Amniotic stem cell (primary cell): Measurements from ENCODE around the gene RBM6.
"Not testable (repeated sequence)": the region's sequence is repeated elsewhere in the genome, so short reads cannot be mapped to it uniquely, and the experiment has no call there.

Experiments
- DNase-seq: peaks from one replicate; lab custom pipeline; 2025; lab: John Stamatoyannopoulos, UW

The RBM6 gene

GRCh38 chr3:49917806-49918590 lies 22.0 kb upstream of the RBM6 start:
- not testable (repeated sequence) for DNase-seq

GRCh38 chr3:49924683-49925082 lies 15.3 kb upstream of the RBM6 start:
- no peak for DNase-seq

GRCh38 chr3:49925485-49925884 lies 14.5 kb upstream of the RBM6 start:
- no peak for DNase-seq

GRCh38 chr3:49926117-49926728 lies 13.7 kb upstream of the RBM6 start:
- no peak for DNase-seq

- no peak for DNase-seq
These were observed 12.2 kb upstream of the RBM6 start for GRCh38 chr3:49927798-49928197.

- no peak for DNase-seq
These were observed 11.4 kb upstream of the RBM6 start for GRCh38 chr3:49928481-49929017.

GRCh38 chr3:49929291-49930167 lies 10.4 kb upstream of the RBM6 start, which contains the start of gene MON1A:
Gene MON1A, minus strand, starts transcription at chr3:49929811. Its CDS starts 16,465 bp downstream, at chr3:49913346.
- peak; percentile 70 for DNase-seq

- DNase-seq, result no peak
These were observed 9.7 kb upstream of the RBM6 start for GRCh38 chr3:49930168-49930690.

- no peak for DNase-seq
These were observed 9.0 kb upstream of the RBM6 start for GRCh38 chr3:49930922-49931321.

GRCh38 chr3:49932281-49932680 lies 7.7 kb upstream of the RBM6 start:
- not testable (repeated sequence) for DNase-seq

- no peak for DNase-seq
These were observed 2.9 kb upstream of the RBM6 start for GRCh38 chr3:49937090-49937489.

- no peak for DNase-seq
These were observed 808 bp downstream of the RBM6 start for GRCh38 chr3:49940667-49941249.

GRCh38 chr3:49942651-49943050 lies 2.7 kb downstream of the RBM6 start:
- no peak for DNase-seq

GRCh38 chr3:49952924-49953323 lies 13.0 kb downstream of the RBM6 start:
- DNase-seq, result no peak

- no peak for DNase-seq
These were observed 15.7 kb downstream of the RBM6 start for GRCh38 chr3:49955636-49956035.

- no peak for DNase-seq
These were observed 26.4 kb downstream of the RBM6 start for GRCh38 chr3:49966233-49966942.

GRCh38 chr3:49967291-49967690 lies 27.3 kb downstream of the RBM6 start:
- DNase-seq, result no peak

- DNase-seq, result no peak
These were observed 28.4 kb downstream of the RBM6 start for GRCh38 chr3:49968346-49968745.

GRCh38 chr3:49972656-49973055 lies 32.7 kb downstream of the RBM6 start:
- no peak for DNase-seq

- DNase-seq, result no peak
These were observed 37.0 kb downstream of the RBM6 start for GRCh38 chr3:49976942-49977341.

GRCh38 chr3:49984394-49984793 lies 44.4 kb downstream of the RBM6 start:
- no peak for DNase-seq
